ENCODE data around the gene BCKDHA.

DNA sequence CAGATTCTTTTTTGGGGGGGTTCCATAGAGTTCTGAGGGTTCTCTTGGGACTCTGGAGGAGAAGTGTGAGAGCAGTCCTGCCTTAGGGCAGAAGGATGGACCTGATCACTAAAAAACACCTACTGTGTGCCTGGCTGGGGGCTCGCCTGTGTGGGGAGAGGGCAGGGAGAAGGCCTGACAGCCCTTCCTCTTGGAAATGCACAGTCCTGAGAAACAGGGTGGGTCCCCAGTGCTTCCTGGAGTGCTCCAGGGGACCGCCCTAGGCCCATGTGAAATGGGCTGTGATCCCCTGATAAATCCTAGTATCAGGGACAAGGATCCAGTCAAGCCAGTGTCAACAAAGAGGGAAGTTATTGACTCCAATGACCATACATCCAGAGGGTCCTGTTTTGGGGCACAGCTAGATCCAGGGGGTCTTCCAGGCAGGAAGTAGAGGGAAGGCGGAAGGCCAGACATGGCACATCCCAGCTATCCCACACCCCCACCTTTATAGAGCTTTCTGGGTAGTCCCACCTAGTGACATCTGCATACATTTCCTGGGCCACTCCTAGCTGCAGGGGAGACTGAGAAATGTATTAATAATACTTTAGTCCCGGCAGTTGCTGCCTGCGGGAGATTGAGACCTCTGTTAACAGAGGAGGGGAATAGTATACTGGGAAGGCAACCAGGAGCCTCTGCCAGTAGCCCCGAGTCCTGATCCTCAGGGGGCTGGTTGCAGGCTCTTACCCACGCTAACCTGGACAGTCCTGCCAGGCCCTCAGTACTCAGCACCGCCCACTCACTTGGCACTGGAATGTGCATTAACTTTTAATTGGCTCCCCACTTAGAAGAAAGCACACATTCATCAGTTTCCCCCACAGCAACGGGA is 13.7 kb downstream of the BCKDHA start:
- TF ChIP-seq, protein P1, sequence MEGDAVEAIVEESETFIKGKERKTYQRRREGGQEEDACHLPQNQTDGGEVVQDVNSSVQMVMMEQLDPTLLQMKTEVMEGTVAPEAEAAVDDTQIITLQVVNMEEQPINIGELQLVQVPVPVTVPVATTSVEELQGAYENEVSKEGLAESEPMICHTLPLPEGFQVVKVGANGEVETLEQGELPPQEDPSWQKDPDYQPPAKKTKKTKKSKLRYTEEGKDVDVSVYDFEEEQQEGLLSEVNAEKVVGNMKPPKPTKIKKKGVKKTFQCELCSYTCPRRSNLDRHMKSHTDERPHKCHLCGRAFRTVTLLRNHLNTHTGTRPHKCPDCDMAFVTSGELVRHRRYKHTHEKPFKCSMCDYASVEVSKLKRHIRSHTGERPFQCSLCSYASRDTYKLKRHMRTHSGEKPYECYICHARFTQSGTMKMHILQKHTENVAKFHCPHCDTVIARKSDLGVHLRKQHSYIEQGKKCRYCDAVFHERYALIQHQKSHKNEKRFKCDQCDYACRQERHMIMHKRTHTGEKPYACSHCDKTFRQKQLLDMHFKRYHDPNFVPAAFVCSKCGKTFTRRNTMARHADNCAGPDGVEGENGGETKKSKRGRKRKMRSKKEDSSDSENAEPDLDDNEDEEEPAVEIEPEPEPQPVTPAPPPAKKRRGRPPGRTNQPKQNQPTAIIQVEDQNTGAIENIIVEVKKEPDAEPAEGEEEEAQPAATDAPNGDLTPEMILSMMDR (optimal IDR thresholded peaks at IDR 0.05 in 1 of 3, IDR thresholded peaks at IDR 0.05 in 1 of 3, conservative IDR thresholded peaks at IDR 0.05 in 1 of 3; ENCODE audit: extremely low read depth in 1 of 3, insufficient read depth in 2 of 3, low read length in 3 of 3) = no peak
- TF ChIP-seq EZH2 (IDR thresholded peaks at IDR 0.05; ENCODE audit: low read length) = no peak

Measured in keratinocyte (primary cell).